Liver (tissue), 3 donors: ENCODE data around the gene BUB3.

Source experiments
- CTCF ChIP-seq: fragments of 150-350 bp; IDR thresholded peaks from 2 replicates; pipeline ENCODE4 v1.5.1; 2017; ENCODE audit warnings: improper control_type of control experiment, low read depth, low read length; ENCODE audit not compliant: missing input control
- FOXA1 ChIP-seq: IDR thresholded peaks from 2 replicates; pipeline ENCODE4 v1.6.1; 2016; ENCODE audit warnings: antibody characterized with exemption
- REST ChIP-seq: IDR thresholded peaks from 2 replicates; pipeline ENCODE4 v1.6.1; 2016; ENCODE audit warnings: antibody characterized with exemption, mild to moderate bottlenecking
- SP1 ChIP-seq: IDR thresholded peaks from 2 replicates; pipeline ENCODE4 v1.6.1; 2018; ENCODE audit warnings: antibody characterized with exemption, mild to moderate bottlenecking
- donor health status: healthy.
- donor health status: healthy.

- TF ChIP-seq FOXA1 (no peak), CTCF (no peak), REST (no peak), SP1 (no peak)
Observed at GRCh38 chr10:123213192-123213591, 59.0 kb downstream of the BUB3 start.
